HepG2 (cell line): ENCODE measurements around the gene VAV2. TPM values are rescaled to one million over a fixed set of nuclear protein-coding genes. Genes with fewer than 3 reads are reported as not detected.

Experiments used
- AHR ChIP-seq: IDR thresholded peaks from 2 replicates; pipeline ENCODE4 v1.6.1; 2018; ENCODE audit warnings: missing genetic modification reagents, missing compliant biosample characterization
- GATA4 ChIP-seq: sonication (generic); IDR thresholded peaks from 2 replicates; pipeline ENCODE4 v1.6.1; 2016; ENCODE audit warnings: antibody characterized with exemption, low read depth, borderline replicate concordance
- GATAD2A ChIP-seq: IDR thresholded peaks from 2 replicates; pipeline ENCODE4 v1.6.1; 2016
- JDP2 ChIP-seq: sonication (generic); formaldehyde crosslinking; IDR thresholded peaks from 2 replicates; pipeline ENCODE4 v1.8.1; 2022; ENCODE audit warnings: missing genetic modification reagents, borderline replicate concordance
- KDM4B ChIP-seq: sonication (generic); formaldehyde crosslinking; IDR thresholded peaks from 2 replicates; pipeline ENCODE4 v1.4.0; 2020; ENCODE audit warnings: missing genetic modification reagents
- KDM5B ChIP-seq: sonication (generic); formaldehyde crosslinking; IDR thresholded peaks from 2 replicates; pipeline ENCODE4 v1.4.0; 2020; ENCODE audit warnings: missing genetic modification reagents, mild to moderate bottlenecking, borderline replicate concordance
- KMT2A ChIP-seq: sonication (generic); formaldehyde crosslinking; IDR thresholded peaks from 2 replicates; pipeline ENCODE4 v1.4.0; 2020; ENCODE audit warnings: missing genetic modification reagents
- MAX ChIP-seq: IDR thresholded peaks from 2 replicates; pipeline ENCODE4 v1.6.1; 2012; ENCODE audit warnings: inconsistent platforms
- RCOR2 ChIP-seq: IDR thresholded peaks from 2 replicates; pipeline ENCODE4 v1.6.1; 2016; ENCODE audit warnings: missing biosample characterization, missing genetic modification reagents
- RNF2 ChIP-seq: fragments of 450-650 bp; conservative IDR thresholded peaks from 2 replicates; pipeline ENCODE4 v1.6.1; 2016; ENCODE audit warnings: low read depth
- SP4 ChIP-seq: sonication (generic); formaldehyde crosslinking; IDR thresholded peaks from 2 replicates; pipeline ENCODE4 v1.8.1; 2023; ENCODE audit warnings: mild to moderate bottlenecking, missing genetic modification reagents
- SRSF9 ChIP-seq: fragments of 200-400 bp; formaldehyde crosslinking; IDR thresholded peaks from 2 replicates; pipeline ENCODE4 v1.6.1; 2018; ENCODE audit warnings: borderline replicate concordance, mild to moderate bottlenecking, low read depth, low read length; ENCODE audit not compliant: insufficient read depth, poor library complexity, severe bottlenecking
- ZBTB21 ChIP-seq: sonication (generic); formaldehyde crosslinking; IDR thresholded peaks from 2 replicates; pipeline ENCODE4 v1.4.0; 2020; ENCODE audit warnings: missing genetic modification reagents
- ZNF276 ChIP-seq: sonication (generic); formaldehyde crosslinking; IDR thresholded peaks from 2 replicates; pipeline ENCODE4 v1.4.0; 2020; ENCODE audit warnings: mild to moderate bottlenecking, low read depth, missing genetic modification reagents
- ZNF33B ChIP-seq: sonication (generic); formaldehyde crosslinking; IDR thresholded peaks from 2 replicates; pipeline ENCODE4 v1.5.1; 2020; ENCODE audit warnings: mild to moderate bottlenecking, missing genetic modification reagents
- ZNF414 ChIP-seq: sonication (generic); formaldehyde crosslinking; IDR thresholded peaks from 2 replicates; pipeline ENCODE4 v1.5.0; 2020; ENCODE audit warnings: missing genetic modification reagents
- ZNF567 ChIP-seq: sonication (generic); formaldehyde crosslinking; IDR thresholded peaks from 2 replicates; pipeline ENCODE4 v1.8.1; 2023; ENCODE audit warnings: mild to moderate bottlenecking, missing genetic modification reagents, borderline replicate concordance
- ZNF609 ChIP-seq: sonication (generic); formaldehyde crosslinking; IDR thresholded peaks from 2 replicates; pipeline ENCODE4 v1.4.0; 2020; ENCODE audit warnings: mild to moderate bottlenecking, missing genetic modification reagents, borderline replicate concordance
- ZNF616 ChIP-seq: sonication (generic); formaldehyde crosslinking; IDR thresholded peaks from 2 replicates; pipeline ENCODE4 v1.5.0; 2020; ENCODE audit warnings: low read depth, mild to moderate bottlenecking, missing genetic modification reagents
- ZNF704 ChIP-seq: sonication (generic); formaldehyde crosslinking; IDR thresholded peaks from 2 replicates; pipeline ENCODE4 v1.8.1; 2023; ENCODE audit warnings: mild to moderate bottlenecking, inconsistent platforms, moderate library complexity, missing genetic modification reagents, borderline replicate concordance
- ZNF781 ChIP-seq: sonication (generic); formaldehyde crosslinking; IDR thresholded peaks from 2 replicates; pipeline ENCODE4 v1.5.1; 2020; ENCODE audit warnings: borderline replicate concordance, mild to moderate bottlenecking, missing genetic modification reagents; ENCODE audit errors: not compliant biosample characterization
- ZNF841 ChIP-seq: sonication (generic); formaldehyde crosslinking; IDR thresholded peaks from 2 replicates; pipeline ENCODE4 v1.8.1; 2023; ENCODE audit warnings: missing genetic modification reagents, borderline replicate concordance
- polyA plus RNA-seq, 8 experiments: library from polyadenylated mRNA; depleted of rRNA in 3 of 8; stranded (reverse) in 7 of 8; unstranded in 1 of 8; fragments of >200 nt; fragmentation: Illumina TruSeq in 4 of 8; extraction: Trizol in 4 of 8; gene quantifications; 2 replicates each; pipeline versions ENCODE4 v1.2.1 to v1.2.3, GENCODE V29; 2011 to 2016; ENCODE audit warnings: low read depth in 4 of 8, missing spikeins in 1 of 8, mixed read lengths in 1 of 8; ENCODE audit not compliant: insufficient read depth in 1 of 8
- total RNA-seq, 5 experiments: library from RNA; depleted of rRNA; stranded (reverse); fragments of >200 nt; fragmentation: Illumina TruSeq; extraction: Trizol; gene quantifications; 2 replicates each; pipeline ENCODE4 v1.2.3, GENCODE V29; 2016; ENCODE audit warnings: low read depth in 1 of 5

Gene VAV2
- total and polyA plus RNA-seq, 2 of the 13 experiments (the other 11 are each of a cell fraction or from before 2014, with no cell fraction given) = 22.5 to 22.9 TPM

GRCh38 chr9:133994353-133995011, 2.4 kb upstream of the VAV2 start (continued):
- peak; percentile 66; the same call in 1 of the 2 replicates for TF ChIP-seq MAX
- no peak for TF ChIP-seq ZNF567 (CRISPR knock-in tag)
- TF ChIP-seq ZNF841 = no peak
- TF ChIP-seq RNF2 = no peak
- TF ChIP-seq SP4 (CRISPR knock-in tag) = peak; percentile 54
- no peak for TF ChIP-seq ZNF609 (CRISPR knock-in tag)
- no peak for TF ChIP-seq AHR
- no peak for TF ChIP-seq ZNF414 (CRISPR knock-in tag)
- TF ChIP-seq GATA4 = no peak
- TF ChIP-seq GATAD2A = peak; percentile 37; the same call in 1 of the 2 replicates
- no peak for TF ChIP-seq ZNF33B (CRISPR knock-in tag)
- TF ChIP-seq ZBTB21 (CRISPR knock-in tag) = no peak
- 0 out of 2 replicates have a peak, but pooled peaks have one; percentile 25 for TF ChIP-seq KDM5B (CRISPR knock-in tag)
- TF ChIP-seq ZNF704 (CRISPR knock-in tag) = no peak
- no peak for TF ChIP-seq ZNF616 (CRISPR knock-in tag)
- no peak for TF ChIP-seq JDP2 (CRISPR knock-in tag)
- TF ChIP-seq RCOR2 (CRISPR knock-in tag) = no peak
- no peak for TF ChIP-seq SRSF9
- TF ChIP-seq ZNF276 (CRISPR knock-in tag) = no peak
- TF ChIP-seq KMT2A (CRISPR knock-in tag) = 0 out of 2 replicates have a peak, but pooled peaks have one; percentile 39
- 0 out of 2 replicates have a peak, but pooled peaks have one; percentile 30 for TF ChIP-seq KDM4B (CRISPR knock-in tag)
- TF ChIP-seq ZNF781 (CRISPR knock-in tag) = no peak
